NCI-H187 (cell line): ENCODE data around the gene AMMECR1.
"Not testable (repeated sequence)": the region's sequence is repeated elsewhere in the genome, so short reads cannot be mapped to it uniquely, and the experiment has no call there.

ENCODE experiments used
- DNase-seq, 2 experiments: peaks; one replicate each; lab custom pipeline; 2025; lab: John Stamatoyannopoulos, UW

AMMECR1 gene

GRCh38 chrX:110170029-110170428, 147.9 kb downstream of the AMMECR1 start:
- DNase-seq, result no peak

DNA sequence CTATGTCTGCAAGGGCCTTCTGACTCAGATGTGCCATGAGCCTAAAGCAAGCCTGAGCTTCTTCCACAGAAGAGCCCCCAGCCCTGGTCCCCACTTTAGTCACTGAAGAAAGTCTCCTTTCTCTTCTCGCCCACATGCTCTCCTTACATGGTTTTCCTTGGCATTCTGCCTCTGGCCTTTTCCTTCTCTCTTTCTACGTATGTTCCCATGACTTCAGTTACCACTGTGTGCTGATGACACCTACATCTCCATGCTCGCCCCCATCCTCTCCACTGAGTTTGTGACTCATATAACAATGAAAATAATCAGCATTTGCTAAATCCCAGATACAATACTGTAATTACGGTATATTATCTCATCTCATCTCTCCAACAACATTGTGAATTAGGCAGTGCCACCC, 149.3 kb downstream of the AMMECR1 start:
- no peak for DNase-seq

DNA sequence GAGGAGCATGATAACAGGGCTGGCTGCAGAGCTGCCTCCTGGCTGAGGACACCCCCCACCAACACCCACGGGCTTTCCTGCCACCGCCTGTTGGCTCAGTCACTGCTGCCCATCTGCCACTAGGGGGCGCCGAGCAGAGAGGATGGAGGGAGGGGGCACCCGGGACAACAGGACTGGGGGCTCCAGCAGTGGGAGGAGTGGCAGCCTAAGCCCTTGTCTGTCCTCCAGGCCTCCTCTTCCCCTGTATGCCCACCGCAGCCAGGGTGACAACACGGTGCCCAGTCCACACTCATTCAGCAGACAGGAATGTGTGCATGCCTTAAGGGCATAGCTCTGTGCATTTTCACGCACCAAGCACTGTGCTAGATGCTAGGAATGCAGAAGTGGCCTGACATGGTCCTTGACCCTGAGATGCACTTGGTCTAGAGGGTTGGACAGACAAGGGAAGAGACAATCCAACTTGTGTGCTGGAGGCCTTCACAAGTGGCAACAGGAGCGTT, 149.9 kb downstream of the AMMECR1 start:
- no peak for DNase-seq

DNA sequence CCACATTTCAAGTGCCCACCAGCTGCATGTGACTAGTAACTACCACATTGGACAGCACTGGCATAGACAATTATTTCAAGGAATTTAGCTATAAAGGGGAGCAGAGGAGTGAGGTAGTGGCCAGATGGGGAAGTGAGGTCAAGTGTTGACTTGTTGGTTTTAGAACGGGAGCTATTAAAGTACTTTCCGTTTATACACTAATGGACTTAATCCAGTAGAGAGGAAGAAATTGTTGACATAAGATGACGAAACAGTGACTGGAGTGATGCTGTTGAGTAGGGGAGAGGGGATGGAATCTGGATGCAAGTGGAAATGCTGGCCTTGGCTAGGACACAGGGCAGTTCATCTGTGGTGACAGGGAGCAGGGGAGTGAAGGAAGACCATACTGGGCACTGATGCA, 154.4 kb downstream of the AMMECR1 start:
- no peak for DNase-seq

GRCh38 chrX:110162867-110163266, 155.0 kb downstream of the AMMECR1 start:
- DNase-seq, result no peak

GRCh38 chrX:110162131-110162530, 155.8 kb downstream of the AMMECR1 start:
- DNase-seq, result no peak

DNA sequence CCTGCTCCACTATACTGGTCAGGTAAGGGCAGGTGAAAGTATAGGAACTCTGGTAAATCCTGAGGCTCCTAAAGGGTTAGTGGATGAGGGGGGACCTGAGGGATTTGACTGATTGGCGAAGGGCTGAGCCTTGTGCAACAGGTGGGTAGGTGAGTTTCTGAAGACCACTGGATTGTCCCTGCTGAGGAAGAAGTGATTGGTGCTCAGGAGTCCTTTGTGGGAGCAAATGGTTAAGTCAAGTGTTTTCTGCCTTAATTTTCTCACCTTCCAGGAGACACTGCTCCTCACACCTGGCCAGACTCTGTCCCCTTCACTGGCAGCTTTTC, 156.6 kb downstream of the AMMECR1 start:
- DNase-seq, result no peak

DNA sequence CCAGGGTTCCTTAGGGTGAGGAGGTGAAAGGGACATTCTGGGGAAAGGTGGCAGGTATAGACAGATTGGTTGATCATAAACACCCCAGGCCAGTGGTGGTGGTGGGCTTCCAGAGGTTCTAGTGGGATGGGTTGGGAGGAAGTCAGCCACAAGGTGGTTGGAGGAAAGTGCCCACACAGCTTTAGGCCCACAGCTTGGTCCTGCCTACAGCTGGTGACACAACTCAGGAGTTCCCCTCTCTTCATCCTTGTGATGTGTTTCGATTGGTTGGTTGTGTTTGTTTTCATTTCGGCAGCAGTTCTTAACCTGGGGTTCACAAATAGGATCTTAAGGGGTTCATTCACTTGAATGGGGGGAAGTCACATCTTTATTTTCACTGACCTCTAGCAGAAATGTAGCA, 158.0 kb downstream of the AMMECR1 start:
- no peak for DNase-seq

- no peak for DNase-seq
These were observed 158.7 kb downstream of the AMMECR1 start for GRCh38 chrX:110159235-110159634.

DNA sequence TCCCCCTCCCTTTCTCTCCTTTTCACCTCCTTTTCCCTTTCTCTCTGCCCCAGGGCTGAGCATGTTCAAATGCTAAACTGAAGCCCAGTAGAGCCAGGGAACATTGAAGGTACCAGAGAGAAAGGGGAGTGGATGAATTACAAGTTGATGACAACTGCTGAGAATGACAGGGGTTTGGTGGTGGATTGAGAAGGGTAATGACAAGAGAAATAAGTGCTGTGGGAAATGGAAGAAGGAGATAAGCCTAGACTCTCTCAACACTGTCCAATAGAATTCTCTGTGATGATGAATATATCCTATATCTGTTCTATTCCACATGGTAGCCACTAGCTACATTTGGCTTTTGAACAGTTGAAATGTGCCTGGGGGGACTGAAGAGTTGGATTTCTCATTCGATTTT, 160.4 kb downstream of the AMMECR1 start:
- DNase-seq, result no peak

- no peak for DNase-seq
These were observed 161.6 kb downstream of the AMMECR1 start for GRCh38 chrX:110156167-110156754.

- no peak for DNase-seq
These were observed 162.1 kb downstream of the AMMECR1 start for GRCh38 chrX:110155759-110156158.

DNA sequence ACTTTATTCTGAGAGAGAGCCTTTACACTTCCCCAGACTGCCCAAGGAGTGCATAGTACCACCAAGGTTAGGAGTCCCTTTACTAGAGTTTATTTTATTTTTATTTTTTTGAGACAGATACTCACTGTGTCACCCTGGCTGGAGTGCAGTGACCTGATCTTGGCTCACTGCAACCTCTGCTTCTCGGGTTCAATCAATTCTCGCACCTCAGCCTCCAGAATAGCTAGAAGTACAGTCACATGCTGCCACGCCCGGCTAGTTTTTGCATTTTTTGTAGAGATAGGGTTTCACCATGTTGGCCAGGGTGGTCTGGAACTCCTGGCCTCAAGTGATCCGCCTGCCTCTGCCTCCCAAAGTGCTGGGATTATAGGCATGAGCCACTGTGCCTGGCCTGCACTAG, 163.6 kb downstream of the AMMECR1 start:
- not testable (repeated sequence) for DNase-seq

- DNase-seq, result no peak
These were observed 164.0 kb downstream of the AMMECR1 start for GRCh38 chrX:110153896-110154295.

- DNase-seq, result no peak
These were observed 164.6 kb downstream of the AMMECR1 start for GRCh38 chrX:110153244-110153643.

- DNase-seq, result no peak
These were observed 171.4 kb downstream of the AMMECR1 start for GRCh38 chrX:110146521-110146920.

DNA sequence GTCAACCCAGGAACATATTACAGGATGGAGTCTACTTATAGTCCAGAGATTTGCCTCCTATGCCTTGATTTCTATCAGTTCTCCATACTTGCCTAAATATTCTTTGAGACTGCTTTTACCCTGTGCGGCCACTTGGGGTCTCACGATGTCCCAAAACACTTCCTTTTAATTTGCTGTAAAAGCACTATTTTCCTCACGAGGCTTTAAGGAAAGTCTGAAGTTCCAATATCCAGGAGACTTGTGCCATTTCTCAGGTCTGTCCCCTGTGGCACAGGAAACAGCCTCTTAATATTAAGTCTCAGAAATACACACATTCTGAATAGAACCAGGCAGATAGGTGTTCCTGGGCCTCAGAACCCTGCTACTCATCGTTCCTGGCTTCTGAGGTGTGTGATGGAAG, 172.0 kb downstream of the AMMECR1 start:
- DNase-seq, result no peak

DNA sequence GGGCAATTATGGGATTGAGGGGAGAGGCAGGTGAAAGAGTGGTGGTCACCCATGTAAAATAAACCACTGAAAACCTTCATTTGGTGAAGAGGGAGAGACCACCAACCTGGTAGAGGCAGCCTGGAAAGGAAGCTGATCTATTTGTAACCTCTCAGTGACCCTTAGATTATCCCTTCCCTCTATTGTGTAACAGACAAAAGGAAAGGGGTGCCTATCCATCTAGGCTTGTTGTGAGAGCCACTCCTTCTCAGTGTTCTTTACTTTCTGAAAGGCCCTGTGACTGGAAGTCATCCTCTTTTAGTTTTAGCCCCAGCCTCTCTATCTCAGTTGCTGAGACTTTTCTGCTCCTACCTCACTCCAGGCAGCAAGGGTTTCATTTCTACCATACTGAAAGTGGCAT, 172.6 kb downstream of the AMMECR1 start:
- no peak for DNase-seq
